ENCODE measurements around the gene PSMA6. TPM values are rescaled to one million over a fixed set of nuclear protein-coding genes. Genes with fewer than 3 reads are reported as not detected.

PSMA6 gene
- total and polyA plus RNA-seq, 5 donors from 2014 or later, result 132 to 480 (median 347) TPM

GRCh38 chr14:35285168-35286002 lies 6.8 kb upstream of the PSMA6 start:
- no peaks in the 10 kb centered on the region for H3K27me3 Mint-ChIP-seq
- Histone ChIP-seq H3K36me3 (ENCODE audit: control insufficient read depth, insufficient read depth, low read length) (peaks cover 8% of the 10 kb centered on the region), H3K27me3 (ENCODE audit: control insufficient read depth, insufficient read depth, low read length) (no peaks in the 10 kb centered on the region), H3K4me1 (ENCODE audit: control insufficient read depth, insufficient read depth, low read length, poor library complexity, severe bottlenecking) (peaks cover 27% of the 10 kb centered on the region), H3K9me3 (ENCODE audit: control insufficient read depth in 2 of 2, low read length in 2 of 2) (no peaks in the 10 kb centered on the region), H3K4me3 (ENCODE audit: low read depth, low read length) (peak overlapping the region; percentile 43), H3K27ac (ENCODE audit: insufficient read depth, low read length, poor library complexity, severe bottlenecking) (peak overlapping the region; percentile 67)
- H3K4me3 Mint-ChIP-seq, result peak overlapping the region in 3 of 4 donors; percentile 55 to 64 (median 59)
- peak overlapping the region; percentile 90 to 97 (median 91) for H3K27ac Mint-ChIP-seq
- ATAC-seq (ENCODE audit: low read depth in 2 of 2) (peak; percentile 68 to 71), DNase-seq (peak in 2 of 3 donors; percentile 25 to 64)
- H3K9me3 Mint-ChIP-seq, result peaks cover 0 to 2% (median 0%) of the 10 kb centered on the region in 7 donors
- H3K4me1 Mint-ChIP-seq, result peaks cover 28 to 39% (median 30%) of the 10 kb centered on the region in 4 donors
- H3K36me3 Mint-ChIP-seq, result peaks cover 16% of the 10 kb centered on the region

- H3K4me1 ChIP-seq (ENCODE audit: control insufficient read depth, insufficient read depth, low read length, poor library complexity, severe bottlenecking), result peaks cover 27% of the 10 kb centered on the region
- H3K4me3 ChIP-seq (ENCODE audit: low read depth, low read length), result peak overlapping the region; percentile 43
Observed at GRCh38 chr14:35286003-35286600, 6.1 kb upstream of the PSMA6 start.

GRCh38 chr14:35286707-35287106 lies 5.5 kb upstream of the PSMA6 start:
- peaks cover 28 to 43% (median 33%) of the 10 kb centered on the region in 4 donors for H3K4me1 Mint-ChIP-seq
- H3K9me3 Mint-ChIP-seq, result peaks cover 0 to 2% (median 0%) of the 10 kb centered on the region in 7 donors
- H3K27ac ChIP-seq (ENCODE audit: insufficient read depth, low read length, poor library complexity, severe bottlenecking), result no peak overlapping the region
- H3K9me3 ChIP-seq (ENCODE audit: control insufficient read depth in 2 of 2, low read length in 2 of 2), result no peaks in the 10 kb centered on the region
- peaks cover 5% of the 10 kb centered on the region for H3K36me3 ChIP-seq (ENCODE audit: control insufficient read depth, insufficient read depth, low read length)
- peak; percentile 18 to 19 for ATAC-seq (ENCODE audit: low read depth in 2 of 2)
- H3K4me1 ChIP-seq (ENCODE audit: control insufficient read depth, insufficient read depth, low read length, poor library complexity, severe bottlenecking), result peaks cover 27% of the 10 kb centered on the region
- H3K36me3 Mint-ChIP-seq, result peaks cover 8% of the 10 kb centered on the region
- H3K4me3 ChIP-seq (ENCODE audit: low read depth, low read length), result peak overlapping the region; percentile 29
- peak overlapping the region; percentile 12 to 82 (median 35) for H3K4me3 Mint-ChIP-seq
- H3K27me3 ChIP-seq (ENCODE audit: control insufficient read depth, insufficient read depth, low read length), result no peaks in the 10 kb centered on the region
- no peaks in the 10 kb centered on the region for H3K27me3 Mint-ChIP-seq
- peak overlapping the region; percentile 82 to 97 (median 91) for H3K27ac Mint-ChIP-seq
- peak in 1 of 3 donors; percentile 63 for DNase-seq

More at GRCh38 chr14:35286003-35286600, 6.1 kb upstream of the PSMA6 start:
- H3K36me3 Mint-ChIP-seq, result peaks cover 10% of the 10 kb centered on the region
- Histone ChIP-seq H3K9me3 (ENCODE audit: control insufficient read depth in 2 of 2, low read length in 2 of 2) (no peaks in the 10 kb centered on the region), H3K36me3 (ENCODE audit: control insufficient read depth, insufficient read depth, low read length) (peaks cover 6% of the 10 kb centered on the region), H3K27me3 (ENCODE audit: control insufficient read depth, insufficient read depth, low read length) (no peaks in the 10 kb centered on the region), H3K27ac (ENCODE audit: insufficient read depth, low read length, poor library complexity, severe bottlenecking) (peak overlapping the region; percentile 67)
- H3K4me1 Mint-ChIP-seq, result peaks cover 28 to 43% (median 33%) of the 10 kb centered on the region in 4 donors
- H3K27ac Mint-ChIP-seq, result peak overlapping the region; percentile 90 to 97 (median 91)
- peak overlapping the region in 3 of 4 donors; percentile 12 to 82 (median 64) for H3K4me3 Mint-ChIP-seq
- peaks cover 0 to 2% (median 0%) of the 10 kb centered on the region in 7 donors for H3K9me3 Mint-ChIP-seq
- DNase-seq (peak in 1 of 3 donors; percentile 17), ATAC-seq (ENCODE audit: low read depth in 2 of 2) (no peak)
- H3K27me3 Mint-ChIP-seq, result no peaks in the 10 kb centered on the region

- H3K36me3 ChIP-seq (ENCODE audit: control insufficient read depth, insufficient read depth, low read length), result peaks cover under 1% of the 10 kb centered on the region
- no peak overlapping the region for H3K27ac ChIP-seq (ENCODE audit: insufficient read depth, low read length, poor library complexity, severe bottlenecking)
- no peak overlapping the region for H3K4me3 ChIP-seq (ENCODE audit: low read depth, low read length)
- H3K27me3 ChIP-seq (ENCODE audit: control insufficient read depth, insufficient read depth, low read length), result no peaks in the 10 kb centered on the region
- H3K9me3 Mint-ChIP-seq, result peaks cover 0 to 2% (median 0%) of the 10 kb centered on the region in 7 donors
- no peaks in the 10 kb centered on the region for H3K27me3 Mint-ChIP-seq
- DNase-seq, result peak in 1 of 3 donors; percentile 16
- H3K27ac Mint-ChIP-seq, result peak overlapping the region; percentile 82 to 91 (median 86)
- H3K4me1 Mint-ChIP-seq, result peaks cover 31 to 51% (median 38%) of the 10 kb centered on the region in 4 donors
- H3K4me3 Mint-ChIP-seq, result peak overlapping the region in 1 of 4 donors; percentile 82
- ATAC-seq (ENCODE audit: low read depth in 2 of 2), result no peak
- H3K36me3 Mint-ChIP-seq, result peaks cover 4% of the 10 kb centered on the region
- no peaks in the 10 kb centered on the region for H3K9me3 ChIP-seq (ENCODE audit: control insufficient read depth in 2 of 2, low read length in 2 of 2)
- H3K4me1 ChIP-seq (ENCODE audit: control insufficient read depth, insufficient read depth, low read length, poor library complexity, severe bottlenecking), result peaks cover 27% of the 10 kb centered on the region
Observed at GRCh38 chr14:35287431-35288013, 4.7 kb upstream of the PSMA6 start.

GRCh38 chr14:35289623-35290022 lies 2.6 kb upstream of the PSMA6 start:
- Histone ChIP-seq H3K4me3 (ENCODE audit: low read depth, low read length) (no peak overlapping the region), H3K4me1 (ENCODE audit: control insufficient read depth, insufficient read depth, low read length, poor library complexity, severe bottlenecking) (peaks cover 48% of the 10 kb centered on the region), H3K27me3 (ENCODE audit: control insufficient read depth, insufficient read depth, low read length) (no peaks in the 10 kb centered on the region), H3K9me3 (ENCODE audit: control insufficient read depth in 2 of 2, low read length in 2 of 2) (no peaks in the 10 kb centered on the region), H3K36me3 (ENCODE audit: control insufficient read depth, insufficient read depth, low read length) (no peaks in the 10 kb centered on the region), H3K27ac (ENCODE audit: insufficient read depth, low read length, poor library complexity, severe bottlenecking) (no peak overlapping the region)
- Mint-ChIP-seq H3K36me3 (no peaks in the 10 kb centered on the region), H3K4me3 (peak overlapping the region in 3 of 4 donors; percentile 53 to 84 (median 61)), H3K27me3 (no peaks in the 10 kb centered on the region), H3K27ac (peak overlapping the region in 1 of 3 donors; percentile 67), H3K4me1 (peaks cover 35 to 59% (median 43%) of the 10 kb centered on the region in 4 donors), H3K9me3 (peaks cover 0 to 2% (median 0%) of the 10 kb centered on the region in 7 donors)
- no peak for ATAC-seq (ENCODE audit: low read depth in 2 of 2)
- DNase-seq, result no peak

GRCh38 chr14:35292770-35293561 lies 784 bp downstream of the PSMA6 start:
- H3K27ac ChIP-seq (ENCODE audit: insufficient read depth, low read length, poor library complexity, severe bottlenecking), result peak overlapping the region; percentile 91
- ATAC-seq (ENCODE audit: low read depth in 2 of 2), result no peak
- H3K4me1 Mint-ChIP-seq, result peaks cover 25 to 60% (median 32%) of the 10 kb centered on the region in 4 donors
- H3K9me3 Mint-ChIP-seq, result peaks cover 0 to 2% (median 0%) of the 10 kb centered on the region in 7 donors
- no peaks in the 10 kb centered on the region for H3K27me3 Mint-ChIP-seq
- no peaks in the 10 kb centered on the region for H3K27me3 ChIP-seq (ENCODE audit: control insufficient read depth, insufficient read depth, low read length)
- no peaks in the 10 kb centered on the region for H3K9me3 ChIP-seq (ENCODE audit: control insufficient read depth in 2 of 2, low read length in 2 of 2)
- H3K36me3 ChIP-seq (ENCODE audit: control insufficient read depth, insufficient read depth, low read length), result no peaks in the 10 kb centered on the region
- peak overlapping the region; percentile 97 for H3K4me3 ChIP-seq (ENCODE audit: low read depth, low read length)
- peak overlapping the region; percentile 94 to 99 (median 98) for H3K27ac Mint-ChIP-seq
- peaks cover 5% of the 10 kb centered on the region for H3K36me3 Mint-ChIP-seq
- H3K4me3 Mint-ChIP-seq, result peak overlapping the region; percentile 96 to 99 (median 98)
- peak in 1 of 3 donors; percentile 30 for DNase-seq
- peaks cover 47% of the 10 kb centered on the region for H3K4me1 ChIP-seq (ENCODE audit: control insufficient read depth, insufficient read depth, low read length, poor library complexity, severe bottlenecking)

GRCh38 chr14:35295845-35296161 lies 3.6 kb downstream of the PSMA6 start:
- DNase-seq, result no peak
- H3K9me3 ChIP-seq (ENCODE audit: control insufficient read depth in 2 of 2, low read length in 2 of 2), result no peaks in the 10 kb centered on the region
- no peak overlapping the region for H3K27ac ChIP-seq (ENCODE audit: insufficient read depth, low read length, poor library complexity, severe bottlenecking)
- no peaks in the 10 kb centered on the region for H3K27me3 ChIP-seq (ENCODE audit: control insufficient read depth, insufficient read depth, low read length)
- H3K4me3 Mint-ChIP-seq, result peak overlapping the region; percentile 62 to 96 (median 82)
- H3K36me3 Mint-ChIP-seq, result peaks cover 5% of the 10 kb centered on the region
- no peak for ATAC-seq (ENCODE audit: low read depth in 2 of 2)
- H3K9me3 Mint-ChIP-seq, result no peaks in the 10 kb centered on the region
- no peaks in the 10 kb centered on the region for H3K36me3 ChIP-seq (ENCODE audit: control insufficient read depth, insufficient read depth, low read length)
- H3K27me3 Mint-ChIP-seq, result no peaks in the 10 kb centered on the region
- H3K4me3 ChIP-seq (ENCODE audit: low read depth, low read length), result peak overlapping the region; percentile 97
- H3K27ac Mint-ChIP-seq, result peak overlapping the region; percentile 76 to 83 (median 79)
- peaks cover 35 to 79% (median 45%) of the 10 kb centered on the region in 4 donors for H3K4me1 Mint-ChIP-seq
- peaks cover 62% of the 10 kb centered on the region for H3K4me1 ChIP-seq (ENCODE audit: control insufficient read depth, insufficient read depth, low read length, poor library complexity, severe bottlenecking)
